Testis (tissue), 3 donors: ENCODE results near the gene KCND3. TPM values are rescaled to one million over a fixed set of nuclear protein-coding genes. Genes with fewer than 3 reads are reported as not detected.

ENCODE experiments used
- DNase-seq: peaks from one replicate; pipeline ENCODE4 v3.0.0-alpha.2; 2019
- H3K27ac ChIP-seq, 2 donors: fragments of 200-600 bp; sonication (generic); one replicate each; pipeline ENCODE4 v1.5.1; 2019
- H3K27me3 ChIP-seq: fragments of 200-600 bp; sonication (generic); one replicate; pipeline ENCODE4 v1.5.1; 2019
- H3K36me3 ChIP-seq: fragments of 200-600 bp; sonication (generic); one replicate; pipeline ENCODE4 v1.5.1; 2017; ENCODE audit warnings: low read depth; ENCODE audit errors: missing control alignments
- H3K4me1 ChIP-seq: fragments of 200-600 bp; sonication (generic); one replicate; pipeline ENCODE4 v1.5.1; 2019
- H3K4me3 ChIP-seq, 2 donors: fragments of 200-600 bp; sonication (generic); one replicate each; pipeline ENCODE4 v1.5.1; 2017 to 2019
- H3K9me3 ChIP-seq: fragments of 200-600 bp; sonication (generic); one replicate; pipeline ENCODE4 v1.5.1; 2017
- POLR2A ChIP-seq: fragments of 450-650 bp; IDR thresholded peaks from one replicate; pipeline ENCODE4 v1.6.1; 2017; ENCODE audit warnings: antibody characterized with exemption, mild to moderate bottlenecking, moderate library complexity
- WGBS, 2 donors: methylation state at CpG; one replicate each; pipeline ENCODE4 v1.1.5; 2018; 5-methylcytosine and 5-hydroxymethylcytosine counted together
- intact Hi-C: fragments of 100-400 bp; cut with DNase I; formaldehyde crosslinking; loops from one replicate; pipeline ENCODE4 v1.15.1; 2023; ENCODE audit warnings: low total_unique reads
- polyA plus RNA-seq: library from polyadenylated mRNA; stranded (reverse); fragments of 350-450 nt; fragmentation: Illumina TruSeq; extraction: RNeasy Lipid Tissue Mini Kit (QIAGEN cat#74804); gene quantifications from one replicate; pipeline ENCODE4 v1.2.3, GENCODE V29; 2014; ENCODE audit warnings: low read depth, low replicate concordance; ENCODE audit not compliant: insufficient read depth
- total RNA-seq, 2 donors: library from RNA; depleted of rRNA; stranded (reverse); fragments of >200 nt; gene quantifications; one replicate each; pipeline ENCODE4 v1.2.3, GENCODE V29; 2016
- TF ChIP-seq, protein P1 (sequence below), 3 experiments: fragments of 450-650 bp in 2 of 3; fragments of 200-600 bp in 1 of 3; sonication (generic) in 1 of 3; IDR thresholded peaks; one replicate each; pipeline ENCODE4 v1.5.1; 2016 to 2019; ENCODE audit warnings: antibody characterized with exemption in 3 of 3, mild to moderate bottlenecking in 2 of 3, moderate library complexity in 1 of 3

Gene KCND3
- total and polyA plus RNA-seq, 3 donors from 2014 or later: 5.5 to 6.6 (median 6.0) TPM

GRCh38 chr1:111876631-111877030 lies 112.8 kb downstream of the KCND3 start:
- Histone ChIP-seq H3K9me3 (no peaks in the 10 kb centered on the region), H3K36me3 (no peaks in the 10 kb centered on the region), H3K4me3 (no peak overlapping the region), H3K27me3 (no peaks in the 10 kb centered on the region), H3K27ac (no peak overlapping the region), H3K4me1 (no peaks in the 10 kb centered on the region)
- TF ChIP-seq, protein P1, sequence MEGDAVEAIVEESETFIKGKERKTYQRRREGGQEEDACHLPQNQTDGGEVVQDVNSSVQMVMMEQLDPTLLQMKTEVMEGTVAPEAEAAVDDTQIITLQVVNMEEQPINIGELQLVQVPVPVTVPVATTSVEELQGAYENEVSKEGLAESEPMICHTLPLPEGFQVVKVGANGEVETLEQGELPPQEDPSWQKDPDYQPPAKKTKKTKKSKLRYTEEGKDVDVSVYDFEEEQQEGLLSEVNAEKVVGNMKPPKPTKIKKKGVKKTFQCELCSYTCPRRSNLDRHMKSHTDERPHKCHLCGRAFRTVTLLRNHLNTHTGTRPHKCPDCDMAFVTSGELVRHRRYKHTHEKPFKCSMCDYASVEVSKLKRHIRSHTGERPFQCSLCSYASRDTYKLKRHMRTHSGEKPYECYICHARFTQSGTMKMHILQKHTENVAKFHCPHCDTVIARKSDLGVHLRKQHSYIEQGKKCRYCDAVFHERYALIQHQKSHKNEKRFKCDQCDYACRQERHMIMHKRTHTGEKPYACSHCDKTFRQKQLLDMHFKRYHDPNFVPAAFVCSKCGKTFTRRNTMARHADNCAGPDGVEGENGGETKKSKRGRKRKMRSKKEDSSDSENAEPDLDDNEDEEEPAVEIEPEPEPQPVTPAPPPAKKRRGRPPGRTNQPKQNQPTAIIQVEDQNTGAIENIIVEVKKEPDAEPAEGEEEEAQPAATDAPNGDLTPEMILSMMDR (IDR thresholded peaks at IDR 0.05): no peak
- no peak for TF ChIP-seq POLR2A
- intact Hi-C loops: no loop called here
- 88 to 100% methylated on average over 3 of the region's 3 CpGs for WGBS, 2 donors
- DNase-seq: no peak

GRCh38 chr1:111875640-111876039 lies 113.8 kb downstream of the KCND3 start:
- intact Hi-C loops: no loop called here
- 60 to 63% methylated on average over 3 of the region's 3 CpGs for WGBS, 2 donors

GRCh38 chr1:111873460-111874030 lies 115.9 kb downstream of the KCND3 start:
- DNase-seq: no peak
- no peaks in the 10 kb centered on the region for H3K36me3 ChIP-seq
- TF ChIP-seq POLR2A: no peak
- TF ChIP-seq, protein P1 (IDR thresholded peaks at IDR 0.05): no peak

More at GRCh38 chr1:111875640-111876039, 113.8 kb downstream of the KCND3 start:
- Histone ChIP-seq H3K4me3 (no peak overlapping the region), H3K27me3 (no peaks in the 10 kb centered on the region), H3K36me3 (no peaks in the 10 kb centered on the region), H3K9me3 (no peaks in the 10 kb centered on the region), H3K27ac (no peak overlapping the region), H3K4me1 (no peaks in the 10 kb centered on the region)
- no peak for DNase-seq
- TF ChIP-seq, protein P1 (IDR thresholded peaks at IDR 0.05): no peak
- TF ChIP-seq POLR2A: no peak

DNA sequence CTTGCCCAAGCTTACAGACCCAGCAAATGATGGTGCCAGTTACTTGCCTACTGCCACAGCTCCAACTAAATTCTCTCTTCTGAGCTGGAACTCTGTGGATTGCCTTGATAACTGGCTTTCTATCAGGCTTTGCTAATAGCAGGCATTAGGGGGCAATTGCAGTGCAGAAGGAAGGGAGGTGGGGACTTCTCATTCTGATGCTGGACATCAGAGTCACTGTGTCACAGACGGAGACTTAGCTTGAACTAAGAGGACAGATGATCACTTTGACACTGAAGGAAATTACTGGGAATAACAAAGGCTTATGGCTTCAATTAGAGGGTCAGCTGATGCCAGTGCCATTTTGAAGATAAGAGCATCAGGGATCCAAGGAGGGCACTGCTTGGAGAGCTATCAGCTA lies 119.3 kb downstream of the KCND3 start:
- WGBS, 2 donors: 75 to 97% methylated on average over 1 of the region's 1 CpG
- Histone ChIP-seq H3K4me3 (no peak overlapping the region), H3K4me1 (no peaks in the 10 kb centered on the region), H3K27me3 (no peaks in the 10 kb centered on the region), H3K36me3 (no peaks in the 10 kb centered on the region), H3K9me3 (no peaks in the 10 kb centered on the region), H3K27ac (no peak overlapping the region)
- DNase-seq: no peak
- intact Hi-C loops: no loop called here
- TF ChIP-seq, protein P1 (IDR thresholded peaks at IDR 0.05): no peak
- no peak for TF ChIP-seq POLR2A

More at GRCh38 chr1:111873460-111874030, 115.9 kb downstream of the KCND3 start:
- intact Hi-C loops: no loop called here
- H3K27ac ChIP-seq: no peak overlapping the region
- no peaks in the 10 kb centered on the region for H3K4me1 ChIP-seq
- no peaks in the 10 kb centered on the region for H3K27me3 ChIP-seq
- no peaks in the 10 kb centered on the region for H3K9me3 ChIP-seq
- H3K4me3 ChIP-seq: no peak overlapping the region
- WGBS, 2 donors: 81 to 94% methylated on average over 5 of the region's 5 CpGs

- H3K4me1 ChIP-seq: no peaks in the 10 kb centered on the region
- intact Hi-C loops: no loop called here
These were observed 121.5 kb downstream of the KCND3 start for GRCh38 chr1:111867868-111868440.

More at GRCh38 chr1:111867868-111868440, 121.5 kb downstream of the KCND3 start:
- no peak for DNase-seq
- TF ChIP-seq, protein P1 (IDR thresholded peaks at IDR 0.05): no peak
- TF ChIP-seq POLR2A: no peak
- no peaks in the 10 kb centered on the region for H3K36me3 ChIP-seq
- no peak overlapping the region for H3K4me3 ChIP-seq
- no peaks in the 10 kb centered on the region for H3K9me3 ChIP-seq
- WGBS, 2 donors: 87 to 88% methylated on average over 6 of the region's 6 CpGs
- no peak overlapping the region for H3K27ac ChIP-seq
- no peaks in the 10 kb centered on the region for H3K27me3 ChIP-seq
